GM12801 (cell line): Measurements from ENCODE around the gene ATAD5.

Experiments
- CTCF ChIP-seq: IDR thresholded peaks from one replicate; pipeline ENCODE4 v1.5.1; 2011; ENCODE audit warnings: control low read depth; ENCODE audit not compliant: insufficient read length; ENCODE audit errors: extremely low read depth

The ATAD5 gene

GRCh38 chr17:30921544-30922196 is 89.9 kb downstream of the ATAD5 start, which contains the start of gene ADAP2:
TSS of gene ADAP2 (plus strand) at chr17:30921945. CDS start at chr17:30922015, 70 bp downstream.
- no peak for TF ChIP-seq CTCF

GRCh38 chr17:30922235-30923030 is 90.7 kb downstream of the ATAD5 start:
- no peak for TF ChIP-seq CTCF

- no peak for TF ChIP-seq CTCF
Observed at GRCh38 chr17:30924341-30924740, 92.6 kb downstream of the ATAD5 start.

GRCh38 chr17:30926516-30926915 is 94.8 kb downstream of the ATAD5 start:
- no peak for TF ChIP-seq CTCF

GRCh38 chr17:30927756-30928155 is 96.0 kb downstream of the ATAD5 start:
- TF ChIP-seq CTCF: no peak

- TF ChIP-seq CTCF: no peak
Observed at GRCh38 chr17:30928584-30928983, 96.8 kb downstream of the ATAD5 start.

- no peak for TF ChIP-seq CTCF
Observed at GRCh38 chr17:30929081-30929633, 97.4 kb downstream of the ATAD5 start.
